GDM1 (cell line): ENCODE data around the gene HYOU1.
"Not testable (repeated sequence)": the region's sequence is repeated elsewhere in the genome, so short reads cannot be mapped to it uniquely, and the experiment has no call there.

Experiments used
- DNase-seq: peaks from one replicate; lab custom pipeline; 2025; lab: John Stamatoyannopoulos, UW

Gene HYOU1

GRCh38 chr11:119044708-119045107, 12.3 kb downstream of the HYOU1 start:
- no peak for DNase-seq

- DNase-seq = no peak
Measured at GRCh38 chr11:119042927-119043326, 14.1 kb downstream of the HYOU1 start.

- DNase-seq = no peak
Measured at GRCh38 chr11:119041821-119042514, 15.0 kb downstream of the HYOU1 start.

GRCh38 chr11:119039471-119039870, 17.5 kb downstream of the HYOU1 start:
- DNase-seq = not testable (repeated sequence)

GRCh38 chr11:119038884-119039283, 18.1 kb downstream of the HYOU1 start:
- no peak for DNase-seq

- DNase-seq = no peak
Measured at GRCh38 chr11:119034813-119035212, 22.2 kb downstream of the HYOU1 start.

GRCh38 chr11:119033421-119033820, 23.6 kb downstream of the HYOU1 start:
- DNase-seq = not testable (repeated sequence)

GRCh38 chr11:119031912-119032280, 25.1 kb downstream of the HYOU1 start:
- no peak for DNase-seq

GRCh38 chr11:119030329-119031047, 26.5 kb downstream of the HYOU1 start, which contains the start of gene SLC37A4:
TSS of gene SLC37A4 (minus strand) at chr11:119030877.
- peak; percentile 98 for DNase-seq

GRCh38 chr11:119030029-119030328, 27.0 kb downstream of the HYOU1 start:
- DNase-seq = no peak

- peak; percentile 5 for DNase-seq
Measured at GRCh38 chr11:119029340-119030028, 27.5 kb downstream of the HYOU1 start.

- no peak for DNase-seq
Measured at GRCh38 chr11:119029069-119029339, 28.0 kb downstream of the HYOU1 start.

GRCh38 chr11:119028346-119029068, 28.5 kb downstream of the HYOU1 start:
- DNase-seq = no peak

GRCh38 chr11:119027561-119028345, 29.3 kb downstream of the HYOU1 start:
- DNase-seq = no peak

GRCh38 chr11:119026970-119027369, 30.0 kb downstream of the HYOU1 start:
- DNase-seq = no peak

- DNase-seq = no peak
Measured at GRCh38 chr11:119025978-119026766, 30.8 kb downstream of the HYOU1 start.

GRCh38 chr11:119025541-119025940, 31.5 kb downstream of the HYOU1 start:
- DNase-seq = no peak

- no peak for DNase-seq
Measured at GRCh38 chr11:119025099-119025473, 31.9 kb downstream of the HYOU1 start.

GRCh38 chr11:119024430-119025098, 32.4 kb downstream of the HYOU1 start:
- no peak for DNase-seq

- DNase-seq = no peak
Measured at GRCh38 chr11:119023741-119024140, 33.3 kb downstream of the HYOU1 start.

- no peak for DNase-seq
Measured at GRCh38 chr11:119021631-119022030, 35.4 kb downstream of the HYOU1 start.
